Epithelial cell of proximal tubule (primary cell): ENCODE results near the gene HAUS7. TPM values are rescaled to one million over a fixed set of nuclear protein-coding genes. Genes with fewer than 3 reads are reported as not detected.

ENCODE experiments used
- DNase-seq: peaks from one replicate; pipeline ENCODE4 v3.0.0-alpha.2; 2011; ENCODE audit warnings: low read depth
- H3K4me3 ChIP-seq: 2 replicates; pipeline ENCODE4 v1.5.1; 2011; ENCODE audit warnings: low read depth, mild to moderate bottlenecking, low read length
- CTCF ChIP-seq: conservative IDR thresholded peaks from 2 replicates; pipeline ENCODE4 v1.5.1; 2012; ENCODE audit warnings: low read depth, mild to moderate bottlenecking, low read length
- total RNA-seq: library from RNA; depleted of rRNA; stranded (reverse); fragments of >200 nt; gene quantifications from 2 replicates; pipeline ENCODE4 v1.2.3, GENCODE V29; 2015

The HAUS7 gene
- total RNA-seq, 1 donor from 2014 or later = 24.3 TPM

- TF ChIP-seq CTCF = peak; percentile 92
- H3K4me3 ChIP-seq = no peak overlapping the region
- no peak for DNase-seq
These were observed 69.9 kb downstream of the HAUS7 start for GRCh38 chrX:153400146-153401132.

GRCh38 chrX:153398275-153398960 lies 72.0 kb downstream of the HAUS7 start:
- TF ChIP-seq CTCF = no peak

More at GRCh38 chrX:153398275-153398960, 72.0 kb downstream of the HAUS7 start:
- no peak for DNase-seq
- H3K4me3 ChIP-seq = no peak overlapping the region

Other genes starting within 250 kb of the HAUS7 start
- not detected in 2 replicates for gene PNMA6F, start 148.8 kb downstream of the HAUS7 start, total RNA-seq
- 4.8 and 5.3 TPM in 2 replicates for gene ZNF275, start 136.4 kb downstream of the HAUS7 start, total RNA-seq
- not detected in 2 replicates for gene PNMA6E, start 69.2 kb downstream of the HAUS7 start, total RNA-seq
- gene ZFP92, start 59.1 kb downstream of the HAUS7 start, total RNA-seq = 0.06 and 0.14 TPM in 2 replicates
- not detected in 2 replicates for gene TREX2, start 24.5 kb downstream of the HAUS7 start, total RNA-seq
- 0.69 TPM in 1 of 2 replicates, not detected in the other for gene BGN, start 24.4 kb upstream of the HAUS7 start, total RNA-seq
- gene ATP2B3, start 47.1 kb upstream of the HAUS7 start, total RNA-seq = not detected in 2 replicates
- gene CCNQ, start 128.6 kb upstream of the HAUS7 start, total RNA-seq = 31.4 and 48.3 TPM in 2 replicates
- gene DUSP9, start 176.6 kb upstream of the HAUS7 start, total RNA-seq = 3.1 and 5.9 TPM in 2 replicates
- gene PNCK, start 203.2 kb upstream of the HAUS7 start, total RNA-seq = 0.86 TPM in 1 of 2 replicates, not detected in the other
- 20.0 and 30.5 TPM in 2 replicates for gene SLC6A8, start 217.3 kb upstream of the HAUS7 start, total RNA-seq